IMR-90 (cell line): Measurements from ENCODE around the gene ADAM15. TPM values are rescaled to one million over a fixed set of nuclear protein-coding genes. Genes with fewer than 3 reads are reported as not detected.

ENCODE experiments used
- ATAC-seq: fragments of 200-7000 bp; cut with Tn5 transposase; 2 replicates; pipeline ENCODE4 v1.9.1; 2020; ENCODE audit warnings: low read depth, mild to moderate bottlenecking, moderate library complexity
- BruUV-seq: library from RNA; stranded (reverse); fragments of 400-500 nt; replicated peaks from 2 replicates; lab custom pipeline; 2021; lab: Mats Ljungman, UMichigan
- CTCF ChIA-PET: fragments of 300-600 bp; formaldehyde crosslinking; extraction: SDS; loops from one replicate; lab custom pipeline; 2021; ENCODE audit warnings: antibody characterized with exemption; lab: Yijun Ruan, JAX
- POLR2A ChIA-PET: fragments of 300-600 bp; sonication (Branson Sonifier 250); formaldehyde crosslinking; loops from one replicate; lab custom pipeline; 2022; ENCODE audit warnings: antibody characterized with exemption; ENCODE audit not compliant: unreplicated experiment; lab: Charles Lee
- DNase-seq: peaks from one replicate; pipeline ENCODE4 v3.0.0; 2013
- H2AFZ ChIP-seq: replicated peaks from 2 replicates; pipeline ENCODE3; 2013; ENCODE audit warnings: low read length, mild to moderate bottlenecking; ENCODE audit not compliant: poor library complexity
- H2AK5ac ChIP-seq: 2 replicates; pipeline ENCODE4 v1.6.1; 2013; ENCODE audit warnings: low read depth, low read length, inconsistent platforms
- H2AK9ac ChIP-seq: replicated peaks from 2 replicates; pipeline ENCODE3; 2013; ENCODE audit warnings: mild to moderate bottlenecking, low read depth, low read length, moderate library complexity; ENCODE audit not compliant: poor library complexity
- H2BK120ac ChIP-seq: 2 replicates; pipeline ENCODE4 v1.6.1; 2013; ENCODE audit warnings: low read depth, low read length, inconsistent platforms
- H2BK15ac ChIP-seq: 3 replicates; pipeline ENCODE4 v1.6.1; 2013; ENCODE audit warnings: low read depth, low read length, inconsistent platforms
- H2BK20ac ChIP-seq: 2 replicates; pipeline ENCODE4 v1.6.1; 2013; ENCODE audit warnings: low read depth, mild to moderate bottlenecking, inconsistent platforms, low read length, moderate library complexity
- H2BK5ac ChIP-seq: 2 replicates; pipeline ENCODE4 v1.6.1; 2013; ENCODE audit warnings: mild to moderate bottlenecking, low read depth, low read length, inconsistent platforms; ENCODE audit not compliant: poor library complexity, severe bottlenecking
- H3K14ac ChIP-seq: replicated peaks from 2 replicates; pipeline ENCODE4 v1.6.1; 2013; ENCODE audit warnings: low read depth, low read length, inconsistent platforms
- H3K18ac ChIP-seq: 2 replicates; pipeline ENCODE4 v1.6.1; 2013; ENCODE audit warnings: low read depth, low read length, control low read depth
- H3K23ac ChIP-seq: 2 replicates; pipeline ENCODE4 v1.6.1; 2013; ENCODE audit warnings: low read depth, low read length, inconsistent platforms
- H3K27ac ChIP-seq: 2 replicates; pipeline ENCODE4 v1.5.1; 2013; ENCODE audit warnings: mild to moderate bottlenecking, control low read depth, low read length; ENCODE audit not compliant: insufficient read depth
- H3K27me3 ChIP-seq: 2 replicates; pipeline ENCODE4 v1.6.1; 2013; ENCODE audit warnings: low read length; ENCODE audit not compliant: control insufficient read depth, insufficient read depth
- H3K36me3 ChIP-seq: 2 replicates; pipeline ENCODE4 v1.6.1; 2013; ENCODE audit warnings: low read length, mixed read lengths; ENCODE audit not compliant: control insufficient read depth, insufficient read depth
- H3K4ac ChIP-seq: 2 replicates; pipeline ENCODE4 v1.6.1; 2013; ENCODE audit warnings: low read depth, low read length, inconsistent platforms
- H3K4me1 ChIP-seq: 2 replicates; pipeline ENCODE4 v1.6.1; 2013; ENCODE audit warnings: low read length, mixed read lengths; ENCODE audit not compliant: control insufficient read depth, insufficient read depth
- H3K4me2 ChIP-seq: 2 replicates; pipeline ENCODE4 v1.6.1; 2013; ENCODE audit warnings: low read depth, mild to moderate bottlenecking, control low read depth, low read length, moderate library complexity
- H3K4me3 ChIP-seq: 2 replicates; pipeline ENCODE4 v1.5.1; 2013; ENCODE audit warnings: low read depth, mild to moderate bottlenecking, control low read depth, low read length, moderate library complexity; ENCODE audit not compliant: insufficient read depth
- H3K56ac ChIP-seq: 2 replicates; pipeline ENCODE4 v1.6.1; 2013; ENCODE audit warnings: low read length, inconsistent platforms; ENCODE audit not compliant: insufficient read depth; ENCODE audit errors: extremely low read depth
- H3K79me1 ChIP-seq, 2 experiments: 2 replicates each; pipeline ENCODE4 v1.6.1; 2013; ENCODE audit warnings: low read length in 2 of 2, inconsistent platforms in 1 of 2, low read depth in 1 of 2
- H3K9ac ChIP-seq: 2 replicates; pipeline ENCODE4 v1.6.1; 2013; ENCODE audit warnings: low read depth, low read length, control low read depth
- H3K9me1 ChIP-seq: 2 replicates; pipeline ENCODE4 v1.6.1; 2013; ENCODE audit warnings: low read length, inconsistent platforms; ENCODE audit not compliant: insufficient read depth
- H3K9me3 ChIP-seq: 2 replicates; pipeline ENCODE4 v1.6.1; 2013; ENCODE audit warnings: low read length; ENCODE audit not compliant: control insufficient read depth, insufficient read depth
- H4K20me1 ChIP-seq: 2 replicates; pipeline ENCODE4 v1.6.1; 2013; ENCODE audit warnings: low read length, inconsistent platforms; ENCODE audit not compliant: insufficient read depth
- H4K5ac ChIP-seq: 2 replicates; pipeline ENCODE4 v1.6.1; 2013; ENCODE audit warnings: mild to moderate bottlenecking, low read depth, low read length, control low read depth
- H4K8ac ChIP-seq, 2 experiments: 2 replicates each; pipeline ENCODE4 v1.6.1; 2013; ENCODE audit warnings: low read depth in 2 of 2, low read length in 2 of 2, control low read depth in 1 of 2, inconsistent platforms in 1 of 2
- H4K91ac ChIP-seq: 2 replicates; pipeline ENCODE4 v1.6.1; 2013; ENCODE audit warnings: low read depth, low read length, inconsistent platforms; ENCODE audit not compliant: insufficient read depth
- BHLHE40 ChIP-seq: fragments of 150-350 bp; IDR thresholded peaks from 2 replicates; pipeline ENCODE4 v1.6.1; 2016; ENCODE audit warnings: mild to moderate bottlenecking, low read depth, low read length
- CEBPB ChIP-seq: IDR thresholded peaks from 2 replicates; pipeline ENCODE4 v1.6.1; 2012; ENCODE audit warnings: low read depth, low read length, improper control_type of control experiment
- CHD1 ChIP-seq: IDR thresholded peaks from 2 replicates; pipeline ENCODE4 v1.6.1; 2012; ENCODE audit warnings: low read depth, low read length, improper control_type of control experiment
- FOS ChIP-seq: fragments of 150-350 bp; IDR thresholded peaks from 2 replicates; pipeline ENCODE4 v1.6.1; 2016; ENCODE audit warnings: low read depth, low read length
- MAFK ChIP-seq: IDR thresholded peaks from 2 replicates; pipeline ENCODE4 v1.6.1; 2012; ENCODE audit warnings: low read depth, low read length, improper control_type of control experiment
- MAZ ChIP-seq: IDR thresholded peaks from 2 replicates; pipeline ENCODE4 v1.6.1; 2012; ENCODE audit warnings: low read depth, mild to moderate bottlenecking, low read length, improper control_type of control experiment, moderate library complexity, borderline replicate concordance
- MXI1 ChIP-seq: IDR thresholded peaks from 2 replicates; pipeline ENCODE4 v1.6.1; 2012; ENCODE audit warnings: low read depth, mild to moderate bottlenecking, low read length, moderate library complexity, borderline replicate concordance
- NFE2L2 ChIP-seq: fragments of 150-350 bp; IDR thresholded peaks from 2 replicates; pipeline ENCODE4 v1.6.1; 2016; ENCODE audit warnings: low read depth, mild to moderate bottlenecking, low read length
- POLR2A ChIP-seq: IDR thresholded peaks from 2 replicates; pipeline ENCODE4 v1.6.1; 2012; ENCODE audit warnings: mild to moderate bottlenecking, low read depth, low read length
- RAD21 ChIP-seq: IDR thresholded peaks from 2 replicates; pipeline ENCODE4 v1.6.1; 2012; ENCODE audit warnings: low read length, improper control_type of control experiment
- RCOR1 ChIP-seq: IDR thresholded peaks from 2 replicates; pipeline ENCODE4 v1.6.1; 2012; ENCODE audit warnings: mild to moderate bottlenecking, low read length, improper control_type of control experiment; ENCODE audit not compliant: insufficient replicate concordance
- RFX5 ChIP-seq: IDR thresholded peaks from 2 replicates; pipeline ENCODE4 v1.8.0; 2012; ENCODE audit warnings: low read depth, mild to moderate bottlenecking, low read length, moderate library complexity
- SMC3 ChIP-seq: fragments of 150-350 bp; IDR thresholded peaks from 2 replicates; pipeline ENCODE4 v1.6.1; 2016; ENCODE audit warnings: low read depth, mild to moderate bottlenecking, antibody characterized with exemption, low read length, moderate library complexity
- WGBS, 2 experiments: methylation state at CpG; one replicate each; pipeline versions ENCODE4 v1.1.5 to v1.1.7; 2013; ENCODE audit warnings: missing lambda C conversion rate in 2 of 2; ENCODE audit not compliant: insufficient read length in 1 of 2; ENCODE audit errors: extremely low coverage in 2 of 2; 5-methylcytosine and 5-hydroxymethylcytosine counted together
- dilution Hi-C: fragments of 300-500 bp; cut with HindIII; formaldehyde crosslinking; loops from one replicate; pipeline ENCODE4 v1.14.3; 2018; ENCODE audit warnings: low sequenced_read_pairs; ENCODE audit not compliant: unreplicated experiment
- in situ Hi-C: fragments of 300-500 bp; cut with MboI; formaldehyde crosslinking; loops from 3 replicates; pipeline ENCODE4 v1.14.3; 2019; ENCODE audit warnings: low sequenced_read_pairs, inconsistent platforms, mixed read lengths
- intact Hi-C: fragments of 100-400 bp; cut with micrococcal nuclease; formaldehyde crosslinking; loops from 2 replicates; pipeline ENCODE4 v1.10.0; 2022
- polyA plus RNA-seq, 3 experiments: library from polyadenylated mRNA; depleted of rRNA; stranded (reverse); fragments of >200 nt; gene quantifications; 2 replicates each; pipeline ENCODE4 v1.2.3, GENCODE V29; 2012; ENCODE audit warnings: low replicate concordance in 1 of 3
- total RNA-seq: library from RNA; depleted of rRNA; stranded (reverse); fragments of >200 nt; gene quantifications from 2 replicates; pipeline ENCODE4 v1.2.3, GENCODE V29; 2012
- TF ChIP-seq, protein P1 (sequence below): fragments of 150-350 bp; IDR thresholded peaks from 2 replicates; pipeline ENCODE4 v1.6.1; 2016; ENCODE audit warnings: low read depth, mild to moderate bottlenecking, low read length, moderate library complexity, borderline replicate concordance
- TF ChIP-seq, protein P2 (sequence below): fragments of 150-350 bp; IDR thresholded peaks from 2 replicates; pipeline ENCODE4 v1.6.1; 2017; ENCODE audit warnings: mild to moderate bottlenecking, antibody characterized with exemption, low read length, low read depth

ADAM15 gene
- total and polyA plus RNA-seq, 2 of the 4 experiments (the other 2 are of a cell fraction): 25.6 to 52.4 TPM

DNA sequence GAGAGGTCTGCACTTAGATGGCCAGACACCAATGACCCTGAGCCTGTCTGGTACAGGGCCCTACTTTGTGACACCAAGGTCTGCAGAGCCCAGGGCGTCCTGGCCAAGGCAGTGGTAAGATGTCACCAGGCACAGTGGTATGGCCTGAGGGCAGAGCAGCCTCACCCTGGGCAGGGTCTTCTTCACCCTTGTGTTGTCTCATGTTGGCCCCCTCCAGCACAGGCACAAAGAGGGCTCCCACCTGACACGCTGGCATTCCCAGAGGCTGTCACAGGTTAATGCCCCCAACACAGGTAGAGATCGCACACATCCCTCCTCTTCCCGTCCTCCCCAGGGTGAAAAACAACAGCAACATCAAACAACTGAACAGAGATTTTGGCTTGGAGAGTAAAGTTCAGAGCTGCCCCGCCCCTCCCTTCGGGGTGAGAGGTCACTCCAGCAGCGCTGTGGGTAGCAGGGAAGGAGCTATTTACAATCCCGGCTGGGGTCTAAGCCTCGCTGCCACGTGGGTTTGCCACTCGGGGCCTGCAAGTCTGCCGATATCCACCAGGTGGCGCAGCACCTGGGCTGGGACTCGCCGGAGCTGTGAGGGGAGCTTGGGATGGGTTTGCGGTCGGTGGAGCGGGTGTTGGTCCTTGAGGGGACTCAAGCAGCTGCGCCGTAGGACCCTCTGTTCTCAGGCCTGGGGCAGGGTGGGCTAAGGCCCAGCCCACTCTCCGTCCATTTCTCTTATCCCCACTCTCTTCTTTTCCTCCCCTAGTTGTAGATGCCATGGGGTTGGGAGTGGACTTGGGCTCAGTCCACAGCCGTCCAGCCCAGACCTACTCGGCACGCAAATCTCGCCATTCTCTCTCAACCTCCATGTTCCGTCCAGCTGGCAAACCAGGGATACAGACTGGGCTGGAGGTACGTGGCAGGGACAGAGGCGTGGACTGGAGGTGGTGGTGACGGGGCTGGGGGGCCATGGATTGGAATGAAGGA, 40.2 kb downstream of the ADAM15 start (continued):
- TF ChIP-seq POLR2A (no peak), MAFK (no peak), NFE2L2 (no peak), RCOR1 (no peak)

DNA sequence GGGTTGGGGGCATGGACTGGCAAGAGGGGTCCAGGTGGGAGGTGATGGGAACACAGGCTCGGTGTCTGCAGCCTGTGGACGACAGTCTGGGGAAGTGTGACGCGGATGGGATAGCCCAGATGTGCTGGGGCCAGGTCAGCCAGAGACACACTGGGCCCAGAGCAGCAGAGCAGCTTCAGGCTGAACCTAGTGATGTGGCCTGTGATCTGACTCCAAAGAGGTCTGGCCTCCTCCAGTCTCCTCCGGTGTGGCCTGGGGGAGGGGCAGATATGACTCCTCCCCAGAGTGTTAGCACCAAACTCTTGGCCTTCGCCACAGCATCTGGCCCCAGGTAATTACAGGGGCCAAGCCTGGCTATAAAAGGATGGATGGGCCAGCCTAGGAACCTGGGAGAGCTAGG, 41.0 kb downstream of the ADAM15 start:
- ATAC-seq (no peak), DNase-seq (no peak)
- Histone ChIP-seq H3K4me2 (no peak overlapping the region), H2AK5ac (no peak overlapping the region), H3K56ac (no peak overlapping the region), H3K4me3 (no peak overlapping the region), H3K36me3 (no peaks in the 10 kb centered on the region), H3K27me3 (peaks cover 20% of the 10 kb centered on the region), H3K79me1 (no peaks in the 10 kb centered on the region), H3K9me1 (peaks cover 3% of the 10 kb centered on the region; the same call in 1 of the 2 replicates), H3K27ac (no peak overlapping the region), H3K4me1 (peaks cover 4% of the 10 kb centered on the region; the same call in 1 of the 2 replicates), H4K20me1 (no peaks in the 10 kb centered on the region), H2BK5ac (no peak overlapping the region), H2BK120ac (no peak overlapping the region), H3K9ac (no peak overlapping the region), H3K18ac (no peak overlapping the region), H3K9me3 (no peaks in the 10 kb centered on the region), H3K23ac (no peak overlapping the region), H2AFZ (no peak overlapping the region), H3K14ac (no peak overlapping the region), H2BK20ac (no peak overlapping the region), H3K4ac (no peak overlapping the region), H4K91ac (no peak overlapping the region), H2BK15ac (no peak overlapping the region), H4K8ac (no peak overlapping the region), H4K5ac (no peak overlapping the region), H2AK9ac (no peak overlapping the region)
- ChIA-PET CTCF (interaction anchor here (0.6 to 2.1 kb wide), 13 partner anchors 8 to 876 kb away, joined by 3 to 18 read pairs (median 3); partner anchors contain the start of genes EFNA4 and KRTCAP2), POLR2A (no interaction called here)
- BruUV-seq: no TSS peak
- intact Hi-C loops: loop anchor here (5.0 kb wide), 1 partner anchor 35 kb away; the partner anchor contains the start of gene EFNA1
- WGBS, 2 experiments: 80% methylated on average over 1 of the region's 6 CpGs; no CpG with 5 or more reads in 1 of the 2 experiments
- in situ Hi-C loops: loop anchor here (5.0 kb wide), 1 partner anchor 75 kb away; no protein-coding TSS in a partner anchor
- dilution Hi-C loops: no loop called here
- TF ChIP-seq MAZ (no peak), CEBPB (no peak), FOS (no peak), SMC3 (no peak), BHLHE40 (no peak), MAFK (no peak), CHD1 (no peak), RCOR1 (no peak), RAD21 (no peak), RFX5 (no peak), MXI1 (no peak)
- TF ChIP-seq, protein P1, sequence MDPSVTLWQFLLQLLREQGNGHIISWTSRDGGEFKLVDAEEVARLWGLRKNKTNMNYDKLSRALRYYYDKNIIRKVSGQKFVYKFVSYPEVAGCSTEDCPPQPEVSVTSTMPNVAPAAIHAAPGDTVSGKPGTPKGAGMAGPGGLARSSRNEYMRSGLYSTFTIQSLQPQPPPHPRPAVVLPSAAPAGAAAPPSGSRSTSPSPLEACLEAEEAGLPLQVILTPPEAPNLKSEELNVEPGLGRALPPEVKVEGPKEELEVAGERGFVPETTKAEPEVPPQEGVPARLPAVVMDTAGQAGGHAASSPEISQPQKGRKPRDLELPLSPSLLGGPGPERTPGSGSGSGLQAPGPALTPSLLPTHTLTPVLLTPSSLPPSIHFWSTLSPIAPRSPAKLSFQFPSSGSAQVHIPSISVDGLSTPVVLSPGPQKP: no peak
- TF ChIP-seq, protein P2, sequence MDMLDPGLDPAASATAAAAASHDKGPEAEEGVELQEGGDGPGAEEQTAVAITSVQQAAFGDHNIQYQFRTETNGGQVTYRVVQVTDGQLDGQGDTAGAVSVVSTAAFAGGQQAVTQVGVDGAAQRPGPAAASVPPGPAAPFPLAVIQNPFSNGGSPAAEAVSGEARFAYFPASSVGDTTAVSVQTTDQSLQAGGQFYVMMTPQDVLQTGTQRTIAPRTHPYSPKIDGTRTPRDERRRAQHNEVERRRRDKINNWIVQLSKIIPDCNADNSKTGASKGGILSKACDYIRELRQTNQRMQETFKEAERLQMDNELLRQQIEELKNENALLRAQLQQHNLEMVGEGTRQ: no peak
